ENCODE data around the gene COL2A1. TPM values are rescaled to one million over a fixed set of nuclear protein-coding genes. Genes with fewer than 3 reads are reported as not detected.
A peak's percentile ranks its signal among the peaks of the same experiment; 100 is the strongest.

COL2A1 gene
- total RNA-seq, 1 donor from 2014 or later = 69.1 TPM

GRCh38 chr12:48017496-48017895, 13.2 kb upstream of the COL2A1 start:
- no peak for TF ChIP-seq EZH2phosphoT487 (IDR thresholded peaks at IDR 0.05)
- no peak for TF ChIP-seq CTCF (IDR thresholded peaks at IDR 0.05)
- TF ChIP-seq EZH2 (IDR thresholded peaks at IDR 0.05) = no peak
- peaks cover 92% of the 10 kb centered on the region for H3K27me3 ChIP-seq
- no peaks in the 10 kb centered on the region for H3K27me3 Mint-ChIP-seq (ENCODE audit: insufficient read depth, low read depth)

GRCh38 chr12:48016373-48017020, 12.2 kb upstream of the COL2A1 start:
- no peaks in the 10 kb centered on the region for H3K9me3 ChIP-seq (ENCODE audit: low read depth)
- DNase-seq (ENCODE audit: low spot score) = no peak
- H2AFZ ChIP-seq (replicated peaks) = no peak overlapping the region
- H3F3A ChIP-seq (ENCODE audit: low read depth) = peaks cover 10% of the 10 kb centered on the region
- TF ChIP-seq EZH2 (IDR thresholded peaks at IDR 0.05) = no peak
- no peak for TF ChIP-seq EZH2phosphoT487 (IDR thresholded peaks at IDR 0.05)
- TF ChIP-seq CTCF (IDR thresholded peaks at IDR 0.05) = no peak
- no peaks in the 10 kb centered on the region for H3K36me3 Mint-ChIP-seq
- no peak overlapping the region for H3K27ac ChIP-seq
- H3K4me3 ChIP-seq = no peak overlapping the region
- H3K27me3 Mint-ChIP-seq (ENCODE audit: insufficient read depth, low read depth) = peaks cover 6% of the 10 kb centered on the region
- H3K9me3 Mint-ChIP-seq = no peaks in the 10 kb centered on the region
- H3K9ac ChIP-seq = no peak overlapping the region
- peaks cover 21% of the 10 kb centered on the region for H3K4me1 ChIP-seq
- no peak overlapping the region for H3K27ac Mint-ChIP-seq
- no peaks in the 10 kb centered on the region for H3K79me2 ChIP-seq (ENCODE audit: low read depth)
- no peak overlapping the region for H3K4me3 Mint-ChIP-seq
- H3K27me3 ChIP-seq = peaks cover 97% of the 10 kb centered on the region
- H3K4me1 Mint-ChIP-seq = peaks cover 15% of the 10 kb centered on the region
- no peak overlapping the region for H3K4me2 ChIP-seq
- no peaks in the 10 kb centered on the region for H4K20me1 ChIP-seq (ENCODE audit: low read depth)
- H3K36me3 ChIP-seq = no peaks in the 10 kb centered on the region

More at GRCh38 chr12:48017496-48017895, 13.2 kb upstream of the COL2A1 start:
- Mint-ChIP-seq H3K4me3 (no peak overlapping the region), H3K36me3 (no peaks in the 10 kb centered on the region), H3K9me3 (no peaks in the 10 kb centered on the region), H3K27ac (no peak overlapping the region), H3K4me1 (peaks cover 25% of the 10 kb centered on the region)
- Histone ChIP-seq H3K4me1 (peaks cover 31% of the 10 kb centered on the region), H3K4me3 (no peak overlapping the region), H3F3A (ENCODE audit: low read depth) (peaks cover 20% of the 10 kb centered on the region), H3K9ac (no peak overlapping the region), H2AFZ (replicated peaks) (no peak overlapping the region), H3K4me2 (no peak overlapping the region), H4K20me1 (ENCODE audit: low read depth) (no peaks in the 10 kb centered on the region), H3K9me3 (ENCODE audit: low read depth) (no peaks in the 10 kb centered on the region), H3K79me2 (ENCODE audit: low read depth) (no peaks in the 10 kb centered on the region), H3K36me3 (no peaks in the 10 kb centered on the region), H3K27ac (no peak overlapping the region)
- DNase-seq (ENCODE audit: low spot score) = peak; percentile 39

- Histone ChIP-seq H3K9ac (no peak overlapping the region), H3K36me3 (no peaks in the 10 kb centered on the region), H3K79me2 (ENCODE audit: low read depth) (no peaks in the 10 kb centered on the region), H3K4me1 (peaks cover 16% of the 10 kb centered on the region), H4K20me1 (ENCODE audit: low read depth) (no peaks in the 10 kb centered on the region), H3K9me3 (ENCODE audit: low read depth) (no peaks in the 10 kb centered on the region), H3K27me3 (peaks cover 100% of the 10 kb centered on the region), H3K27ac (no peak overlapping the region), H2AFZ (replicated peaks) (no peak overlapping the region), H3F3A (ENCODE audit: low read depth) (peaks cover 5% of the 10 kb centered on the region), H3K4me3 (no peak overlapping the region), H3K4me2 (no peak overlapping the region)
- peaks cover 6% of the 10 kb centered on the region for H3K27me3 Mint-ChIP-seq (ENCODE audit: insufficient read depth, low read depth)
- peaks cover 13% of the 10 kb centered on the region for H3K4me1 Mint-ChIP-seq
- DNase-seq (ENCODE audit: low spot score) = no peak
- no peaks in the 10 kb centered on the region for H3K36me3 Mint-ChIP-seq
- H3K27ac Mint-ChIP-seq = no peak overlapping the region
- no peaks in the 10 kb centered on the region for H3K9me3 Mint-ChIP-seq
- H3K4me3 Mint-ChIP-seq = no peak overlapping the region
- TF ChIP-seq CTCF (IDR thresholded peaks at IDR 0.05) (no peak), EZH2 (IDR thresholded peaks at IDR 0.05) (no peak), EZH2phosphoT487 (IDR thresholded peaks at IDR 0.05) (no peak)
These were observed 11.7 kb upstream of the COL2A1 start for GRCh38 chr12:48015954-48016353.

Measured in neural progenitor cell (in vitro differentiated cells).